Measurements from ENCODE around the gene DGKD. TPM values are rescaled to one million over a fixed set of nuclear protein-coding genes. Genes with fewer than 3 reads are reported as not detected.
A peak's percentile ranks its signal among the peaks of the same experiment; 100 is the strongest.

Gene DGKD
- total and polyA plus RNA-seq, 9 of the 15 experiments (the other 6 are each of a cell fraction or from before 2014, with no cell fraction given), result 0.52 to 29.5 (median 10.6) TPM

- TF ChIP-seq RBM25 (IDR thresholded peaks at IDR 0.05; ENCODE audit: low read depth, low read length, severe bottlenecking) (no peak), CBFA2T2 (conservative IDR thresholded peaks at IDR 0.05) (peak; percentile 24; the same call in 1 of the 2 replicates), RBM15 (IDR thresholded peaks at IDR 0.05; ENCODE audit: insufficient read depth, low read length) (no peak), DMBX1 (CRISPR knock-in tag; IDR thresholded peaks at IDR 0.05; ENCODE audit: borderline replicate concordance) (no peak), MNT (conservative IDR thresholded peaks at IDR 0.05) (0 out of 4 replicates have a peak, but pooled peaks of 1 of the 2 experiments have one; percentile 22), SMARCC2 (IDR thresholded peaks at IDR 0.05; ENCODE audit: low read depth) (peak; percentile 83; the same call in 1 of the 2 replicates), ZFP91 (CRISPR knock-in tag; IDR thresholded peaks at IDR 0.05) (no peak), NEUROD1 (IDR thresholded peaks at IDR 0.05; ENCODE audit: borderline replicate concordance, low read depth, low read length, partially characterized antibody) (peak; percentile 27), ATF7 (IDR thresholded peaks at IDR 0.05) (peak; percentile 80), PKNOX1 (IDR thresholded peaks at IDR 0.05) (peak; percentile 90), ZNF232 (CRISPR knock-in tag; IDR thresholded peaks at IDR 0.05) (no peak), MCM2 (IDR thresholded peaks at IDR 0.05; ENCODE audit: low read depth) (no peak), ATF1 (CRISPR knock-in tag; IDR thresholded peaks at IDR 0.05) (no peak), ATF1 (tag; IDR thresholded peaks at IDR 0.05) (peak; percentile 20; the same call in 1 of the 2 replicates), NFRKB (IDR thresholded peaks at IDR 0.05; ENCODE audit: low read depth) (peak; percentile 27; the same call in 1 of the 2 replicates), LCOR (CRISPR knock-in tag; IDR thresholded peaks at IDR 0.05) (no peak), ZNF609 (CRISPR knock-in tag; IDR thresholded peaks at IDR 0.05; ENCODE audit: borderline replicate concordance) (no peak), HSF4 (CRISPR knock-in tag; IDR thresholded peaks at IDR 0.05; ENCODE audit: borderline replicate concordance) (no peak), STAG1 (CRISPR knock-in tag; IDR thresholded peaks at IDR 0.05; ENCODE audit: borderline replicate concordance) (no peak), ETV6 (IDR thresholded peaks at IDR 0.05; ENCODE audit: borderline replicate concordance in 1 of 2, low read depth in 2 of 2, low read length in 1 of 2) (no peak), ETV6 (CRISPR knock-in tag; IDR thresholded peaks at IDR 0.05; ENCODE audit: borderline replicate concordance) (no peak)
Measured at GRCh38 chr2:233350708-233351107, 3.6 kb upstream of the DGKD start (continued).
